HG03521 (cell line): ENCODE data around the gene HSFX2.
"Not testable (repeated sequence)": the region's sequence is repeated elsewhere in the genome, so short reads cannot be mapped to it uniquely, and the experiment has no call there.

ENCODE experiments used
- ATAC-seq: cut with Tn5 transposase; IDR thresholded peaks from one replicate; pipeline ENCODE4 v1.9.1; 2021; ENCODE audit warnings: mild to moderate bottlenecking, moderate library complexity; ENCODE audit not compliant: unreplicated experiment

The HSFX2 gene

GRCh38 chrX:149595943-149596342 lies 829 bp upstream of the HSFX2 start:
- not testable (repeated sequence) for ATAC-seq

GRCh38 chrX:149590993-149591392 lies 4.1 kb downstream of the HSFX2 start:
- ATAC-seq, result not testable (repeated sequence)

DNA sequence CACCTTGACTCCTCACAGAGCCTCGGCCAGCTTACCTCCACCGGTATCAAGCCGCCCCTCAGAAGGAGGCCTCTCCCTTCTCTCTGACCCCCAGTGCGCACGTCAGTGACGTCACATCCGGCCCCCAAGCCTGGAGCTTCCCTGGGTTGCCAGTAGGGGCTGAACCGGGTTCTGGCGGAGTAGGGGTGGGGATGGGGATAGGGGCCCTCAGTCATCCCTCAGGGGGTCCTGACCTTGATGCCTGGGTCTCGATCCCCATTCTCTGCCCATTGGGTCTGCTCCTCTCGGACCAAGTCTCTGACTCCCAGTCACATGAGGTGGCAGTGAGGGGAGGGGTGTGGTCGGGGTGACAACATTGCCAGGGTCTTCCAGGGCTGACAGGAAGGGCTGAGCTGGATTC lies 7.8 kb downstream of the HSFX2 start, which contains the start of gene MAGEA9B:
TSS of gene MAGEA9B (minus strand) at position 101 of the 400 bp plus-strand sequence. CDS start 4,280 bp downstream, outside the sequence.
- not testable (repeated sequence) for ATAC-seq

GRCh38 chrX:149585631-149586030 lies 9.5 kb downstream of the HSFX2 start:
- ATAC-seq, result not testable (repeated sequence)

DNA sequence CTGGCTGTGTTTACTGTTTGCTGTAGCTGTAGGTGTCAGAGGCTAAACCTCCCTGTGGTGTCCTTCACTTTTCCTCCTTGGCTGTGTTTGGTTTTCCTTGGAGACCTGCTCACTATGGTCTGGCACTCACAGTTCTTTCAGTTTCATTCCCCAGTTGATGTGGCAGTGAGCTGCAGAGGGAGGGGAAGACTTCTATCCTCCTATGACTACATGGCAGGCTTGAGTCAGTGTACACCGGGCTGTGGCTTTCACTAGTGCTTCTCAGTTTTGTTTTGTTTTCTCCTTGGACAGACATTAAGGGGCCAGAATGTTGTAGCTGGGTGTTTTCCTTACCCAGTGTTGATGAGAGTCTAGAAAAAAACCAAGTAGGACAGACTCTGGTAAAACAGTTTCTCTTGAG lies 21.7 kb downstream of the HSFX2 start:
- ATAC-seq, result peak; percentile 100

DNA sequence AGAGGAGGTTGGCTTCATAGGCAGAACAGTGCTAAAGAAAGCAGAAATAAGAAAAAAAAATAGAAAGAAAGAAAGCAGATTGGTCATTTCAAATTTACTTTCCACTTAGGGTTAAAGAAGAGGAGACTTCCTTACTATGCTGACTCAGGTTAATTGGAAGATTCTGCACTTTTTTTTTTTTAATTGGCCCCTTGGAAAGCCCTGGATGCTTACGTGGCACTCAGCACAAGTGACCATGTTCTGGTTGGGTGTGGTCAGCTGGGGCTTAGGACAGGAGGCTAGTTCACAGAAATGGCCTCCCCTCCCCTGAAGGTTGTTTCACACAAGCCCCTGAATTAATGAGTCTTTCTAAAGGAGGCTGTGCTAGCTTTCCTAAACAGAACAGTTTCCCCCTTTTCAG lies 22.4 kb downstream of the HSFX2 start:
- ATAC-seq, result no peak

GRCh38 chrX:149571770-149572169 lies 23.3 kb downstream of the HSFX2 start:
- ATAC-seq, result no peak

DNA sequence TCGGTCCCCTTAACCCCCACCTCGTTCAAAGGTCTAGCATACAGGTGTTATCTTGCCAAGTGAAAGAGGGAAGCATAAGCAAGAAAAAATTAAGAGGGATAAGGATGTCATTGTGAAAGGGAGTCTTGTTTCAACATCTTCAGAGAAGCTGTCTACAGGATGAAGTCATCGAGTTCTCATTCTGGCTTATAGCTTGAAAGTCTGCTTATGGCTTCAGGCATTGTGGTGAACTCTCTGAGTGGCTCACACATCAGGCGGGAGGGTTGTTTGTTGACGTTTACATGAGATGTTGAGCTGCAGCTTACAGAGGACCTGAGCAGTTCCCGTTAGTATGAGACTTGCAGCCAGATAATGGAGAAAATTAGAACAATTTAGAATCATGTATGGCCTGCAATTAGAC lies 24.4 kb downstream of the HSFX2 start:
- ATAC-seq, result no peak

- no peak for ATAC-seq
Measured at GRCh38 chrX:149569770-149570169, 25.3 kb downstream of the HSFX2 start.

- no peak for ATAC-seq
Measured at GRCh38 chrX:149568701-149569296, 26.3 kb downstream of the HSFX2 start.

- no peak for ATAC-seq
Measured at GRCh38 chrX:149567621-149568417, 27.3 kb downstream of the HSFX2 start.

- no peak for ATAC-seq
Measured at GRCh38 chrX:149563359-149563758, 31.8 kb downstream of the HSFX2 start.

GRCh38 chrX:149555251-149555650 lies 39.9 kb downstream of the HSFX2 start:
- not testable (repeated sequence) for ATAC-seq

DNA sequence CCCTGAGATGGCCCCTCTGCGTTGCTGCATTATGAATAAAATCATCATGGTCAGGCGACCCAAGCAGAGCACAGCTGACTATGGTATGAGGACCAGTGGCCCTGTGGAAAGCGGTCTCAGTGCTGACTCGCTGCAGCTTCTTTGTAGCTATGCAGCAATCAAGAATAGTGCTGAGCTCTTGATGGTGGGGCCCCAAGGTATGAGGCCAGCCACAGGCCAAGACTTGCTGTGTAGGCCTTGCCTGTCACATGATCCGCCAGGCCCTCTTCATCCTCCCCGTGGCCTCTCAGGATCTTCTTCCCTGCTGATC lies 43.2 kb downstream of the HSFX2 start:
- ATAC-seq, result not testable (repeated sequence)

- ATAC-seq, result not testable (repeated sequence)
Measured at GRCh38 chrX:149551245-149551938, 43.7 kb downstream of the HSFX2 start.

DNA sequence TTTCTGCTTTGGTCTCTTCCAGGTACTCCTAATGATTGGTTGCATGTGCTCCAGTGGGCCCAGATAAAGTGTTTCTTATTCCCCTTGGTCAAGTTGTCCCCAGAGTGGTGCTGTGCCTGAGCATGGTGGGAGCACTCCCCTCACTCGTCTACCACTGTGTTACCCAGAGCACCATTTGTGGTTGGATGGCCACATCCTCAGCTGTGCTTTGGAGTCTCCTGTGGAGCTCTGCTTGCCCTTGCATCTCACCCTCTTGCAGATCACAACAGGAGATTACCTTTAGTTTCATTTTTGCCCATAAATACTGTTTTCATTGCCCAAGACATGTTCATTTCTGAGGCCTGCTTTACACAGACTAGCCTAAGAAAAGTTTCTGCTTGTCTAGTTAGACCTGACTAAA lies 44.7 kb downstream of the HSFX2 start:
- ATAC-seq, result not testable (repeated sequence)

GRCh38 chrX:149549701-149550100 lies 45.4 kb downstream of the HSFX2 start, which contains the start of gene HSFX3:
HSFX3 (minus strand) TSS chrX:149549924; CDS start chrX:149549852, 72 bp downstream.
- ATAC-seq, result not testable (repeated sequence)

- ATAC-seq, result not testable (repeated sequence)
Measured at GRCh38 chrX:149547782-149548181, 47.3 kb downstream of the HSFX2 start.

DNA sequence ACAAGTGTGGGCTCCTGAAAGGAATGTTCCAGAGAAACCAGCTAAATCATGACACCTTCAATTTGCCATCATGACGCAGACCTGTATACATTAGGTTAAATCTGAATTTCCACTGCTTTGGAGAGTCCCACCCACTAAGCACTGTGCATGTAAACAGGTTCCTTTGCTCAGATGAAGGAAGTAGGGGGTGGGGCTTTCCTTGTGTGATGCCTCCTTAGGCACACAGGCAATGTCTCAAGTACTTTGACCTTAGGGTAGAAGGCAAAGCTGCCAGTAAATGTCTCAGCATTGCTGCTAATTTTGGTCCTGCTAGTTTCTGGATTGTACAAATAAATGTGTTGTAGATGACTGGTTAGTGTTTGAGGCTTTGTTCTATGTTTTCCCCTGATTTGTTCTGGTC lies 48.2 kb downstream of the HSFX2 start:
- ATAC-seq, result not testable (repeated sequence)

GRCh38 chrX:149545545-149546543 lies 49.3 kb downstream of the HSFX2 start:
- ATAC-seq, result not testable (repeated sequence)
